ENCODE results near the gene NOX5. TPM values are rescaled to one million over a fixed set of nuclear protein-coding genes. Genes with fewer than 3 reads are reported as not detected.

The NOX5 gene
- total and polyA plus RNA-seq, 10 of the 15 experiments (the other 5 are each of a cell fraction or from before 2014, with no cell fraction given): not detected

- ATAC-seq (no peak), DNase-seq (ENCODE audit: low read depth, low spot score) (no peak), FAIRE-seq (no peak)
- TF ChIP-seq ZBTB4 (CRISPR knock-in tag; IDR thresholded peaks at IDR 0.05) (no peak), BMI1 (IDR thresholded peaks at IDR 0.05; ENCODE audit: borderline replicate concordance) (no peak), BHLHE40 (IDR thresholded peaks at IDR 0.05; ENCODE audit: borderline replicate concordance in 1 of 2, low read depth in 2 of 2, low read length in 1 of 2) (no peak), ELK1 (IDR thresholded peaks at IDR 0.05; ENCODE audit: low read depth, low read length) (no peak), YY1 (IDR thresholded peaks at IDR 0.05; ENCODE audit: low read depth, low read length) (no peak), RFX5 (IDR thresholded peaks at IDR 0.05; ENCODE audit: low read depth, low read length) (no peak), SMAD5 (IDR thresholded peaks at IDR 0.05; ENCODE audit: low read depth) (no peak), TCF7 (IDR thresholded peaks at IDR 0.05; ENCODE audit: borderline replicate concordance) (no peak), NFYA (IDR thresholded peaks at IDR 0.05; ENCODE audit: borderline replicate concordance, low read depth, low read length) (no peak), PKNOX1 (IDR thresholded peaks at IDR 0.05) (no peak), ZZZ3 (IDR thresholded peaks at IDR 0.05; ENCODE audit: control insufficient read depth, insufficient read length, low read depth) (no peak), IKZF1 (conservative IDR thresholded peaks at IDR 0.05) (no peak)
- no peaks in the 10 kb centered on the region for H3K36me3 ChIP-seq (ENCODE audit: control insufficient read depth in 2 of 2, insufficient read depth in 2 of 2, low read length in 1 of 2)
- intact Hi-C loops (cut with micrococcal nuclease; ENCODE audit: unreplicated experiment) (loop anchor here (5.0 kb wide), 1 partner anchor 355 kb away; no protein-coding TSS in a partner anchor), in situ Hi-C loops (cut with MboI) (no loop called here)
- SMC1A ChIA-PET (ENCODE audit: uncharacterized antibody, unreplicated experiment): no interaction called here
- H3K4me2 ChIP-seq (ENCODE audit: control insufficient read depth, insufficient read depth): no peak overlapping the region
- H2AFZ ChIP-seq (ENCODE audit: control insufficient read depth, low read depth, low read length): no peak overlapping the region
- POLR2A ChIA-PET: no interaction called here
- CTCF ChIA-PET: interaction anchor here (1.4 to 4.6 kb wide), 3 partner anchors 10 to 358 kb away, joined by 3 to 25 read pairs (median 3); no protein-coding TSS in a partner anchor
- H3K27me3 ChIP-seq (replicated peaks in 1 of 2; ENCODE audit: control insufficient read depth in 2 of 2, insufficient read depth in 2 of 2, low read length in 1 of 2): peaks cover 2 to 3% of the 10 kb centered on the region in 2 experiments; a peak in 1 of 4 replicates
- no peak overlapping the region for H3K9ac ChIP-seq (ENCODE audit: control insufficient read depth, insufficient read depth, low read length)
- H3K9me3 ChIP-seq (replicated peaks; ENCODE audit: control insufficient read depth, insufficient read depth, low read length): no peaks in the 10 kb centered on the region
- no peaks in the 10 kb centered on the region for H3K79me2 ChIP-seq (ENCODE audit: control insufficient read depth, insufficient read depth, low read length)
- H4K20me1 ChIP-seq (ENCODE audit: control insufficient read depth, insufficient read depth): no peaks in the 10 kb centered on the region
- WGBS (ENCODE audit: insufficient coverage, insufficient replicate concordance, low lambda C conversion rate, missing lambda C conversion rate): 5% methylated on average over 5 of the region's 5 CpGs
- RAD21 ChIA-PET (ENCODE audit: unreplicated experiment): no interaction called here
- H3K4me1 ChIP-seq (ENCODE audit: control insufficient read depth, insufficient read depth, low read length): no peaks in the 10 kb centered on the region
- H3K4me3 ChIP-seq: no peak overlapping the region
- no TSS peak for BruUV-seq (replicated peaks)
- no peak overlapping the region for H3K27ac ChIP-seq (ENCODE audit: control insufficient read depth, insufficient read depth)
Observed at GRCh38 chr15:69036826-69037225, 22.3 kb downstream of the NOX5 start.
